ENCODE results near the gene CAMKK1.
A peak's percentile ranks its signal among the peaks of the same experiment; 100 is the strongest.

CAMKK1 gene

DNA sequence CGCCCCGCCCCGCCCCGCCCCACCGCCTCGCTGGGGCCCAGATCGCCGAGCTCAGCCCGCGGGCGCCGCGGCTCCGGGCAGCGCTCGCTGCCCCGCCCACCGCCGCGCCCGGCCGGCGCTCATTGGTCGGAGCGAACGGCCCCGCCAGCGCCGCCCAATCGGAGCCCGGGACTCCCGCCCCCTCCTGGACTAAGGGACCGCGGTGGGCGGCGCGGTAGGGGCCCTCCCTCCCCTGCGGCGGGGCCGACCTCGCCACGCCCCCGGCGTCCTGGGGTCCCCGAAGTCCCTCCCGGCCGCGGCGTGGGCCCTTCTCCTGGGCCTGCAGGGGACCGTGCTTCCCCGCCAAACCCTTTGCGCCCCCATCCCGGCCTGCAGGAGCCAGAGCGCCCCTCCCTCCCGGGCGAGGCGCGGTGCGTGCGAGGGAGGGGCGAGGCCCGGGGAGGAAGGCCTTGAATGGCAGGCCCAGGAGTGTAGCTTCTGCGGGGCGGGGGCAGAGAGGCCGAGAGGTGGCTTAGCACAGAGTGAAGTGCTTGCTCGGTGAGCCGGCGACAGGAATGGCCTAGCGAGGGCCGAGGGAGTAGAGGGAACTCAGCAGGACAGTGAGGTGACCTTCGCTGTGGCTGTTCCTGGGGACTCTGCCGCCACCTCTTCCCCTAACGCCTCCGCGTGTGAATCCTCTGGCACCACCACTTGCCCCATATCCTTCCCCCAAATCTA, at the start of gene CAMKK1:
Gene CAMKK1 (minus strand): TSS at position 51 of the 717 bp plus-strand sequence. CDS start 7,366 bp downstream, outside the sequence.
- peak; percentile 83 for DNase-seq

DNA sequence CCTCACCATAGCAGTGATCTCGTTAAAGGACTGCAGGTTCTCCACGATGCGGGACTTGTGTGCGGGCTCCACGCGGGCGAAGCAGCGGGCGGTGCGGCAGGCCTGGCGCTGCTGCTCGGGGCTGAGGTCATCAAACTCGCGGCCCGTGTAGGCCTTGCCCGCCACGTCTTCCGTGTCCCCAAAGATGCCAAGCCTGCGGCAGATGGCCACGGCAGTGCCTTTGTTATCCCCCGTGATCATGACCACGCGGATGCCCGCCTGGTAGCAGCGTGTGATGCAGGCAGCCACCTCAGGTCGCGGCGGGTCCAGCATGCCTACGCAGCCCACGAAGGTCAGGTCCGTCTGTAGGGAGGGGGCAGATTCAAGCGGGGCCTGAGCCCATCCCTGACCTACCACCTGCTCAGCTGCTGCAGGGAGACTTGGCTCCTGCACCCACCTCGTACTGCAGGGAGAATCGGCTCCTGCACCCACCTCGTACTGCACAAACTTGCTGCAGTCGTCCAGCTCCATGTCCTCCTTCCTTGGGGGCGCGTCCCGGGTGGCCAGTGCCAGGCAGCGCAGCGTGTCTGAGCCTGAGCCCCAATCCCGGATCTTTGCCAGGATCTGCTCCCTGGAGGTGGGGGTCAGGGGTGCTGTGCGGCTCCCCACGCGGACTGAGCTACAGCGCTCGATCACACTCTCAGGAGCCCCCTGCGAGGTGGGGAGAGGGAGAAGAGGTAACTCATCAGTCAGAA, 48.3 kb upstream of the CAMKK1 start:
- no peak for DNase-seq

DNA sequence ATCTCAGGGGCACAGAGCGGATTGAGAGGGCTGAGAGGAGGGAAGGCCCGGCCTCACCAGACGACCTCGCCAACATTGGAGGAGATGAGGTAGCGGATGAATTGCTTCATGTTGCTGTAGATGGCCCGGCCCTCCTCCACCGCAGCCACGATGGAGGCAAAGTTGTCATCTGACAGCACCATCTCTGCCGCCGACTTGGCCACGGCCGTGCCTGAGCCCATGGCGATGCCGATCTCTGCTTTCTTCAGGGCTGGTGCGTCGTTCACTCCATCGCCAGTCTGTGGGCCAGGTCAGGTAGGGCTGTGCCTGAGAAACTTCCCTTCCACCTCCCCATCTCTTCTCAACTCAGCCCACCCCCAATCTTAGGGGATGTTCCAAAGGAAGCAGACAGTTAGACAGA, 44.5 kb upstream of the CAMKK1 start:
- no peak for DNase-seq

DNA sequence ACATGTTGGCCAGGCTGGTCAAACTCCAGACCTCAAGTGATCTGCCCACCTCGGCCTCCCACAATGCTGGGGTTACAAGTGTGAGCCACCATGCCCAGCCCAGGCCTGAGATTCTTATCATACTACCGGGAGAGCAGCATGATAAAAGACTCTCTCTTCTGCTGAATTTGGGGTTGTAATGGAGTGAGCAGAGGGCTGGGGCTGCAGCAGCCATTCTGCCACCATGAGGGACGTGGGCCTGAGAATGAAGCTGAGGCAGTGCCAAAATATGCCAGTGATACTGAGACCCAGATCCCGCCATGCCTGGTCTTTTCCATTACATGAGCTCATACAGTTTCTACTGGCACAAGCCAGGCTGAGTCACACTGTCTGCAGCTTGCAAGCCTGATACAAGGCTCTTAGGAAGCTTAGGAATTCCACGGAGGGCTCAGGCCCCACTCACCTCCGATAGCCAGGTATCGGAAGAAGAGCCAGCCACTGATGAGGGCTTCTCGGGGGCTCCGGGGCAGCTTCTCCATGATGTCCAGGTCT, 43.0 kb upstream of the CAMKK1 start:
- DNase-seq = peak; percentile 47

DNA sequence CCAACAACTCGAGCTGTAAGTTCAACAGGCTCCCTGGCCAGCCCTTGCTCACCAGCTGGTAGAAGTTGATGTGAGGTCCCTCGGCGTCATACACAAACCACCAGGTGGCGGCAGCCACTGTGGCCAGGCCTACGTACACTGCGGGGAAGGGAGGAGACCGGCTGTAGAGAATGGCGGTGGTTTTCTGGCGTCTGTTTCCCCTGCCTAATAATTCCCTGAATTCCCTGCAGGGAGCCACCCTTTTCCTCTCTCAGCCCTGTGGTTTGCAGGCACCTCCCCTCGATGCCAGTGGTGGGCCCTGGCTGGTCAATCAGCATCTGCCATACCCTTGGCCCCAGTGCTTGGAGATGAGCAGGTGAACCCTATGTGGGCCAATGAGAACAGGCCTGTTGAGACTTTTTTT, 42.3 kb upstream of the CAMKK1 start:
- peak; percentile 71 for DNase-seq

DNA sequence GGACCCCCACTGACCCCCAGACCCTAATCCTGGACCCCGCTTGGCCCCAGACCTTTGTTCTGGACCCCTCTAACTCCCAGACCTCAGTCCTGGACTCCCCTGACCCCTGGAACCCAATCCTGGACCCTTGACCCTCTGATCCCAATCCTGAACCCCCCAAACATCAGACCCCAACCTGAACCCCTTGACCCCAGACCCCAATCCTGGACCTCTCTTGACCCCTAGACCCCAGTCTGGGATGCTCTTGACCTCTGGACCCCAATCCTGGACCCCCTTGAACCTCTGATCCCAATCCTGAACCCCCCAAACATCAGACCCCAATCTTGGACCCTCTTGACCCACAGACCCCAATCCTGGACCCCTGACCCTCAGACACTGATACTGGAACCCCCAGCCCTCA, 36.9 kb upstream of the CAMKK1 start:
- no peak for DNase-seq

- no peak for DNase-seq
Measured at GRCh38 chr17:3929181-3929580, 36.3 kb upstream of the CAMKK1 start.

DNA sequence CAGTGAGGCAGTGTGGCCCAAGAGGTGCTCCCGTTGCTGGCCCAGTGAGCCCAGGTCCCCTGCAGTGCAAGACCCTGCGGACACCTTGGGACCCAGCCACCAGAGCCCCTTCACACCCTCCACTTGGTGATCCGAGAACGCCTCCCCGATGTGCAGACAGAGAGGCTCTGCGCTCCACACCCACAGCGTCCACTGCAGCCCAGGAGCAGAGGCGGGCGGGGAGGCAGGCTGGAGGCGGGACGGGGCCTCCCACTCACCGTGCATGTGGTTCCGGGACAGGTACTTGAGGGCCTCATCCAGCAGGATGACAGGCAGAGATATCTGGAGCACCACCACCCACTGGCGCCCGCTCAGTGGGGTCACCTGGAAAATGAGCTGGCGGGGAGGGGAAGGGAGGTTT, 35.6 kb upstream of the CAMKK1 start:
- DNase-seq = no peak

DNA sequence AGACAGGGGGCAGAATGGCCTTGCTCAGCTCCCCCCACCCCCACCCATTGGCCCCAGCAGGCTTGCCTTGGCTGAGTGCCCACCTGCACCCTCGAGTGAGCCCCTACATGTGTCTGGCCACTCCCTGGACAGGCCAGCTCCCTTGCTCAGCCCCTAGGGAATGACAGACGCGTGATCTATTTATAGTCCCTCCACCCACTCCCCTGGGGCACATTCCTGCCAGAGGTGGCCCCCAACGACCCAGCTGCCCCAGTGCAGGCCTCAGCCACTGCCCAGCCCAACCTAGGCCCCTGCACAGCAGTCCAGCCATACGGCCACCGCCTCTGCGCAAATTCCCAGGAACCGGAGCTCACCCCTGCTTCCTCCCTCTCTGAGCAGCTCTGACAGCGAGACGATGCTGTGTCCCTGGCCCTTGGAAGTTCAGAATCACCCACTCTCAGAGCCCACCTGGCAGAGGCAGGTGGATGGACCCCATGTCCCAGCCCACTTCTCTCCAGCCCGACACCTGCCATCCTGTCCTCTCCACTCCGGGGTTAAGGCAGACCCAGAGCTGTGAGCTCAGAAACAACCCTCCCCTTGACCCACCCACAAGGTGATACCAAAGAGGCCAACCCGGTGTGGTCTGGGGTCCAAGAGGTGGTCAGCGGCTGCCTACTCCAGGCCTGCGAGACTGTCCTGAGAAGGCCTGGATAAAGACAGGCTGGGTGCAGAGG, 34.9 kb upstream of the CAMKK1 start:
- no peak for DNase-seq

GRCh38 chr17:3926860-3927627, 34.2 kb upstream of the CAMKK1 start:
- DNase-seq = no peak

- no peak for DNase-seq
Measured at GRCh38 chr17:3925684-3926485, 33.0 kb upstream of the CAMKK1 start.

GRCh38 chr17:3924512-3925350, 31.9 kb upstream of the CAMKK1 start:
- DNase-seq = no peak

GRCh38 chr17:3923466-3924190, 30.8 kb upstream of the CAMKK1 start:
- no peak for DNase-seq

DNA sequence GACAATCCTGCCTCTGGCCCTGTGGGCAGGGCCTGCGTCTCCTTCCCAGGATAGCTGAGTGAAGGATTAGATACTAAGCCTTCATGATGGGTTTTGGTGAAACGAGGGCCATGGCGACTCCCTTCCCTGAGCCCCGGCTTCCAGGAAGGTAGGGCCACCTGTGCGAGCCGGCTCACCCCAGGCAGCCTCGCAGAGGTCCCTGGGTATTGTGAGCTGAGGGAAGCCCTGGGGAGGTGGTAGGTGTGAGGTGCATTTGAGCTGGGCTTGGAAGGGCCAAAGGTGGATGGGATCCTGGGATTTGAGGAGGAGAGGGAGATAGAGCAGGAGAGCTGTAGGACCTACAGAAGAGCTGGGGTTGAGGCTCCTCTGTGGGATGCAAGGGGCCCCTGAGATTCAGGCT, 29.9 kb upstream of the CAMKK1 start:
- no peak for DNase-seq

- peak; percentile 6 for DNase-seq
Measured at GRCh38 chr17:3921502-3922319, 28.9 kb upstream of the CAMKK1 start.

GRCh38 chr17:3921006-3921405, 28.2 kb upstream of the CAMKK1 start:
- no peak for DNase-seq

DNA sequence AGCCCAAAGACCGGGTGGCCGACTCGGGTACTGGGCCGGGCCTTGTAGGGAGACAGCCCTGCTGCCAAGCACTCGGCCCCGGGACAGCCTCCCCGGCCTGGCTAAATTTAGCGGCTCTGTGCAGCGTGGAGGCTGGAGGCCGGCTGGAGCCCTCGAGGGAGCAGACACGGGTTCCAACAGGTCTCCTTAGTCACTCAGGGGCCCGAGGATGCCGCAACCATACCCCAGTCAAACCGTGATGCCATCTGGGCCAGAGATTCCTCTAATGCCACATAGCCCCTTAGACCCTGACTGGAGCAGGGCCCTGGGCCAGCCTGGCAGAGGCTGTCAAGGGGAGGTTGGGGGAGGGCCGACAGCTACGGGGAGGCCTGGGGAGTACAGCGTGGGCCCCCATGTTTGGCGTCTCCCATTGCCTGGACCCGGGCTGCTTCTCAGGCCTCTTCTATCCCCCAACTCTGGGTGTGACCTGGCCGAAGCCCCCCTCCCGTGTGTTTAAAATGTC, 26.3 kb upstream of the CAMKK1 start:
- no peak for DNase-seq

DNA sequence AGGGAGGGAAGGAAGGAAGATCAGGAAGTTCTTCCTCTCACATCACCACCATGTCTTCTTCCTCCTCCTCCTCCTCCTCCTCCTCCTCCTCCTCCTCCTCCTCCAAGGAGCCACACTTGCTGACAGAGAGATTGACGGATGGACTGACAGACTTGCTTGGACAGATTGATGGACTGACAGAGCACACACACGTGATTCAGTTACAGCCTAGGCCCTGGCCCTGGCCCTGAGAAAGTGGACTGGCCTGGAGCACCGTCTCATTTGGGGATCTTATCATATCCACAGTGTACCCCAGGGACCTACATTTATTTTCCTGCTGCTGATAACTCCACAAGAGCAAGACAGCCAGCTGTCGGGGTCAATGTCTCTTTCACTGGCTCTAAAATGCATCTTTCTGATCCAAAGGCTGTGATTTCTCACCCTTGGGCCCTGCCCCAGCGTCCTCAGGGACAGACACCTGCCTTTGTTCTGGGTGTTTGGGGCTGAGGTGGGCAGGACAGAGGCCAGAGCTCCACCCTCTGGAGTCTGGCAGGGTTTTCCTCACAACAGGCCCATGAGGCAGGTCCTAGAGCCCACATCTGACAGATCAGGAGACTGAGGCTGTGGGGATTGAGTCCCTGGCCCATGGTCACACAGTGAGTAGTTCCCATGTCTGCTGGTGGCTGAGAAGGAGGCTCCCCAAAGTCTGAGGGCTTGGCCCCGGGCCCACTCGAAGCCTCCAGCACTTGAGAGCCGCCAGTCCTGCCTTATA, 25.7 kb upstream of the CAMKK1 start:
- DNase-seq = no peak

Measured in fibroblast of upper back skin (primary cell).